NCI-H1417 (cell line): ENCODE results near the gene SCG3.

ENCODE experiments used
- DNase-seq, 3 experiments: peaks; one replicate each; lab custom pipeline; 2025; lab: John Stamatoyannopoulos, UW

SCG3 gene

DNA sequence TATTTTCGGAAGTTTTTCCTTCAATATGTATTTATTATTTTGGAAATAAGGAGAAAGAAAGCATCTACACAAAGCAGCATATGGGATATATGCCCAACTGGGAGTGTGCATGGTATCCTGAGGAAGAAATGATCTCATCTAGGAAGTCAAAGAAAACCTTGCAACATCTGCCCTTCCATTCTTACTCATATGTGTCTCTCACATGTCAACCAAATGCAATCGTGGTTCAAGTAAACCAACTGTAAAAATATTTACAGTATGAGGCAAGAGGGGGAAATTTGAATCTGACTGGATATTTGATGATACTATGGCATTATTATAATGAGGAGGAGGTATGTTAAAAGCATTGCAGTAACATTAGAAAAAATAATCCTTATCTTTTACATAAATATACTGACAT lies 3.2 kb upstream of the SCG3 start:
- DNase-seq, result no peak

DNA sequence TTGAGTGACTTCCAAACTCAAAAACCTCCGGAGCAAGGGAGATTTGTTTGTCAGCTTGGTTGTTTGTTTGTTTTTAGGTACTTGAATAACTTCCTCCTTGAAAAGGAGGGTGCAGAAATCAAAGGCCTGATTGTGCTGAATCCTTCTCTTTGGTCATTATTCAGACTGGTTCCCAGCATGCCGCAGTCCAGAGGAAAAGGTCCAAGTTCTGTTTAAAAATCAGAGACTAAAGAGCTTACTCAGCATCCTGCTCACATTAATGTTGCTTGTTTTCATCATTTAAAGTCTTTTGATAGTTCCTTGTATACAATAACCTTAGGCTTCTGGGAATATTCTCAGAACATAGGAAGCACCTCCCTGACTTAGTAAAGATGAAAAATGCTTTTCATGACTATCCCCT lies 982 bp upstream of the SCG3 start:
- DNase-seq, result peak in 1 of 3 experiments; percentile 25

DNA sequence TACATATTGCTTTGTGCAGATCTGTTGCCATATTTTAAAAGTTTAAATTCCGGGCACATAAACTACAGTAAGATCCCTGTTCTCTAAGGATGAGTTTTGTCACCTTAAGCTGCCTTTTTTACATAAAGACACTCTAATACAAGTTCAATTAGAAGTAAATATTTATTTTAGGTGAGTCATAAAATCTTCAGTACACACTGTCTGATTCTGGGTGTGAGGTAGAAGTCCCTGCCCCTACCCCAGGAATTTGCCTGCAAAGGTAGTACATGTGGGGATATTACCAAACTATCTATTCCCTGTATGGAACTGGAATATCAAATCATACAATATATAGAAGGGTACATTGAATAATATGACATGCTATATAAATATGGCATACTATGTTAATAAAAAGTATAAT lies 6.3 kb downstream of the SCG3 start:
- no peak for DNase-seq

DNA sequence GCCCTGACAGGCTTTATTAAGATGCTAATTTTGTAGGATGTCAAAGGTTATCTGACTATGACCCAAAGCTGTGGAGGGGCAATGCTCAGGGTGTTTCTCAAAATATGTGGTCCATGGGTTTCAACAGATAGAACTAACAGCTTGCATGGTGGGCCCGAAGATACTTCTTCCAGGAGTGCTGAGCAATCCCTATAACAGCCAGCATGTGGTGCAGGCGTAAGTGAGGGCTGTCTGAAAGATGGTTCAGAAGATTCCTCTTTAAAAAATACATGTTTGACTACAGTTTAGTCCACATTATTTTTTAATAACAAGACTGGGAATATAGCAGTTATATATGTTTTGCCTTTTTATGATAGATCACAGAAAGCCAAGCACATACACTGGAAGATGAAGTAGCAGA lies 7.6 kb downstream of the SCG3 start:
- DNase-seq, result no peak

DNA sequence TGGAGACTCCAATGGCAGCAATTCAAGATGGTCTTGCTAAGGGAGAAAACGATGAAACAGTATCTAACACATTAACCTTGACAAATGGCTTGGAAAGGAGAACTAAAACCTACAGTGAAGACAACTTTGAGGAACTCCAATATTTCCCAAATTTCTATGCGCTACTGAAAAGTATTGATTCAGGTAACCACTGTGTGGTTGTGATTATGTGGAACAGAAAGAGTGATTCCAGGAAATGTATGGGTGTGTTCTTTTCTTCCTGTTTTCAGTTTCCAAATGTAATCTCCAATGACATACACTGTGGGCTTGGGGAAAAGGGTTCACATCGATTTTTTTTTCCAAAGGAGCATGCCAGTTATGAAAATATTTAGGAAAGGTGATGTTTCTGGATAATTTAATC lies 10.9 kb downstream of the SCG3 start:
- no peak for DNase-seq

DNA sequence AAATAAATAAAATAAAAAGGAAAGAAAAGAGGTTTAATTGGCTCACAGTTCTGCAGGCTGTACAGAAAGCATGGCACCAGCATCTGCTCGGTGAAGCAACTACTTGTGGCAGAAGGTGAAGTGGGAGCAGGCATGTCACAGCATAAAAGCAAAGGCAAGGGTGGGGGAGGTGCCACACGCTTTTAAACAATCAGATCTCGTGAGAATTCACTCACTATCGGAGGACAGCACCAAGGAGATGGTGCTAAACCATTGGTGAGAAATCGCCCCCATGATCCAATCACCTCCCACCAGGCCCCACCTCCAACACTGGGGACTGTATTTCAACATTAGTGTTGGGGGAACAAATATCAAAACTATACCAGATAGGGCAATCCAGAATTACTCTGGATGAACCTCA lies 15.3 kb downstream of the SCG3 start:
- no peak for DNase-seq

DNA sequence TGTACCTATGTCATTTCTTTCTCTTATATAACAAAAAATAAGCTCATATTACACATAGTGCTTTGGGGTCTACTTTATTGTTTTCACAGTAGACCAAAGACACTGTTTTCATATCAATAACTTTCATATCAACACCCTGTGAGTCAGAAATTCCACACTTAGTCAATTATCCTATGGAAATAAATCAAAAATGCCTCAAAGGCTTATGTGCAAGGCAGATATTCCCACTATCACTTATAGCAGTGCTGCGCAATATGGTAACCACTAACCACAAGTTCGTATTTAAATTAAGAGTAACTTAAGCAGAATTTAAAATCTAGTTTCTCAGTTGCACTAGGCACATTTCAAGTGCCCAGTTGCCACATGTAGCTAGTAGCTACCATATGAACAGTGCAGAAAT lies 15.9 kb downstream of the SCG3 start:
- DNase-seq, result no peak

DNA sequence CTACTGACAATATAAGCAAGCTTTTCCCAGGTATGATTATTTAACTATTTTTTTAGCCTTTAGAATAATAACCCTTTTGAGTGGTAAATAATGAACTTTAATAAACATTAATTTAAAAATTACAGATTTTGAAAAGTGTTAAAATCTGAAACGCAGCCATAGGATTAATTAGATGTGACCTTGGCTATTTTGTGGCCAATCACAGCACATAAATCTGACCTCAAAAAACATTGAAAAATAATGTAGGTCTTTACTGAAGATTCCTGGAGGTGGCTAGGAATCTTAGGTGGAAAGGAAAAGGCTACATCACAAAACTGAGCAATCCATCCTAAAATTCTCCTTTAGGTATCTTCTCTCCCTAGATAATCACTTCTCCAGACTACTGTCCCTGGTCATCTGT lies 18.1 kb downstream of the SCG3 start:
- DNase-seq, result no peak

DNA sequence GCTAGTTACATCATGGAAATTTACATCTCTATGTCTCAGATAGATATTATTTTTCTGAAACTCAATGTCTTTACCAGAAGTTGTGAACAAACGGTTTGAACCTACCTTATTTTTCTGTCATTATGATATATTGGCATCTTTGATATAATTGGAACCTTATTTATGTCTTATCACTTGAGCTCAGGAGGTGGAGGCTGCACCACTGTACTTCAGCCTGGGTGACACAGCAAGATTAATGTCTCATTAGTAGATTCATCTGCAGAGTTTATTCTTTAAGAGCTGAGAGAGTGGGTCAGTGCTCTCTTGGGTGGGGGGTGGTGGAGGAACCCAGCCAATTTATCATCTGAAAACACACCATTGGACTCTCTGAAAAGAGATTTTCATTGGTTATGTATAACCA lies 21.4 kb downstream of the SCG3 start:
- no peak for DNase-seq

DNA sequence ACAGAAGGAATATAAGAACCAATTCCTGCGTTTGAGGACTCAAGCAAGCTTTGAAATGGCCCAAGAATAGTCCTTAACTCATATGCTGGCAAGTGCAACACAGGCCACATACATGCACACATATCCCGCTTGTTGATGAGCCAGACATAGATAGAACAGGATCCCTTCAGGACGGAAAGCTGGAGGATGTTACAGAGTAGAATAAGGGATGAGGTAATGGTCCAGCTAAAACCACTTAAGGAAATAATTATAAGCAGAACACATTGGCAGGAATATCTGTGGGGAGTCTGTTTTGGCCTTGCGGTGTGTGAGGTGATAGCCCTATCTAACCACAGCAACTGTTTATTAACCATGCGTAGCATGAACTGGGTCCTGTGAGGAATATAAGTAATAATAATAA lies 25.0 kb downstream of the SCG3 start:
- DNase-seq, result no peak

DNA sequence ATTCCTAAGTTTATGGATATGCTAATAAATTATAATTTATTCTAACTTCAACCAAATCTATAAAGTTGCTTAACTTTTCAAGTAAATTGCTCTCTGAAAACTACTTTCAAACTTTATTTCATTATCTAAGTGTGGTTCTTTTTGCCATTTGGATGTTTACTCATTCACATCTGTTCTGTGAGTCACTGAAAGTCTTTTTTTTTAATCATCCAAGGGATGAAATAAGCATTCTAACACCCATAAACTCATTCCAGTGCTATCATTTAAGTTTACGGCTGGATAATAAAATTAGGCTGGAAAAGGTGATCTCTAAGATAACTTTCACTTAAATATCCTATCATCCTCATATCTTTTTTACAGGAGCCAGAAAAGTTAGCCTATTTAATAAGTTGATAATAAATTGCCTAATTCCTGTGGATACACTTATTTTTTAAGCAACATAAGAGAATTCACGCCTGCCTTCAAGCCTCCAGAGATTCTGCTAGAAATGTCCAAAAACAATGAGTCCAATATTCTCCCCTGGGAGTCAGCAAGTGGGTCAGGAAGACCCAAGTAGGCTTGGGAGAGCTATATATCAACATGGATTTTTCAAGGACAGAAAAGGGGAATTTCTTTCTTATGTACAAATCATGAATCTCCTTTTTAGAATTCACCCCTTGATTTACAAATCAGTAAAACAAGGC lies 25.8 kb downstream of the SCG3 start:
- DNase-seq, result no peak

DNA sequence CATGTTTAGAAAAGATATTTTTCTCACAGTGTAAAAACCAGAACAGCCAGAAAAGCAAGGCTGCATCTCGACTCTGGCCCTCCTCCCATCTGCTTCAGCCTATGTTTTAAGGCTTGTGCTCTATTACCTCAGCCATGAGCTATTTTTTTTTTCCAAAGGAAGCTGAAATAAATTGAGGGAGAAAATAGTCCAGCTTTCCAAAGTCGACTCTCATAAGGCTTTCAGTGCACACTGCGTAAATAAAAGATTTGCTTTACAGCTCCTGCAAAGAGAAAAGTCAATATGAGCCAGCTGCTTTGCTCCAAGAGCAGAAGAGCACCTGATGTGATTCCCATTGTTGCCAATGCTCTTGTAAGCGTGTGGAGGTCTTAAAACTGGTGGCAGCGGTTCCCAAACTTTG lies 26.7 kb downstream of the SCG3 start:
- DNase-seq, result peak; percentile 10 to 71 (median 63)

DNA sequence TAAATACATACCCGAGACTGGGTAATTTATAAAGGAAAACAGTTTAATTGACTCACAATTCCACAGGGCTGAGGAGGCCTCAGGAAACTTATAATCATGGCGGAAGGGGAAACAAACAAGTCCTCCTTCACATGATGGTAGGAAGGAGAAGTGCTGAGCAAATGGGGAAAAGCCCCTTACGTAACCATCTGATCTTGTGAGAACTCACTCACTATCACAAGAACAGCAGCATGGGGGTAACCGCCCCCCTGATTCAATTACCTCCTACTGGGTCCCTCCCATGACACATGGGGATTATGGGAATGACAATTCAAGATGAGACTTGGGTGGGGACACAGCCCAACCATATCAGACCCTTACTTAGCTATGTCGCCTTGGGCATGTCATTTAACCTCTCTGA lies 27.7 kb downstream of the SCG3 start:
- no peak for DNase-seq

DNA sequence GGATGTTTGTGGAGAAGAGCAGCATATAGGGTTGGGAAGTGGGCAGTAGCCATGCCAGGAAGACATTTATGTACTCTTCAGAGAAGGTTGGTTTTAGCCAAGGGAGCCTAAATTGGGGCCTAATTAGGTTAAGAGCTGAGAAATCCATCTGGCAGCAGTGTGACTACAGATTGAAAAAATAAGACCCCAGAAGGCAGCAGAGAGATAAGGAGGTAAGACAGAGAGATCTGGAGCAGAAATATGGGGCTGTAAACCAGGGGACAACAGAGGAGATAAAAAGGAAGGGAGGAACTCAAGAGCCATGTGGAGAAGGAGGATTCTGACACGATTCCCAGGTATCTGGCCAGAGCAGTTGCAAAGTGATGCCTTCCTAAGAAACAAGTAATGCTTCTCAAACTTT lies 32.9 kb downstream of the SCG3 start:
- DNase-seq, result no peak

DNA sequence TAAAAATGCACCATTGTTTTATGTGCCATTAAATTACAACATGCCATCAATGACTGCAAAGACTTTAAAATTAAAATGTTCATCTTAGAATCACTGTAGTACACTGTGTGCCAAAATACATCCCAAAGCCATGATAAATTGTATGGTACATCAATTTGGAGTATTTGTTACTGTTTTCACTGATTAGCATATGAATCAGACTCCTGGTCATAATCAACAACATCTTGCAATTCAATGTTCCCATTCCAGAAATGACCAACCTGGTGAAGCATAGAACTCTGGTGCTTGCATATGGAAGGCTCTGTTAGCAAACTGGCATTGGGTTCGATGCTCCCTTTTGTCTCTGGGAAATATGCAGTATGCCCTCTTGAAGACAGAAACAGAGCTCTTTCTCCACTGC lies 33.6 kb downstream of the SCG3 start:
- DNase-seq, result no peak

DNA sequence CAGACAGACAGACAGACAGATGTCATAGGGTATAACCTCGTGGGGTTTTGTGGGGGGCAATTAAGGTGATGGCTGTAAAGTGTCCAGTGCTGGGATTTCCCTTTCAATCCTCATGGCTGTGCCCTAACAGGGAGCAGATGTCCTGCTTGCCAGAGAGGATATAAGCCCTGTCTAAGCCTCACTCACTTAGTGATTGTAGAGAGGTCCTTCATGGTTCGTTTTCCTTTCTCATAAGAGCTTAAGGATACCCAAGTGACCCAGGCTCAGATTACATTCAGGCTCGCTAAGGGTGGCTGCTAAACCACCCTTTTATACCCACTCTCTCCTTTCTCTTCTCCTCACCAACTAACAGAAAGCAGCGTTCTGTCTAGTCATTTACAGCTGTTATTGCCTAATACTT lies 36.9 kb downstream of the SCG3 start:
- DNase-seq, result peak in 1 of 3 experiments; percentile 70

DNA sequence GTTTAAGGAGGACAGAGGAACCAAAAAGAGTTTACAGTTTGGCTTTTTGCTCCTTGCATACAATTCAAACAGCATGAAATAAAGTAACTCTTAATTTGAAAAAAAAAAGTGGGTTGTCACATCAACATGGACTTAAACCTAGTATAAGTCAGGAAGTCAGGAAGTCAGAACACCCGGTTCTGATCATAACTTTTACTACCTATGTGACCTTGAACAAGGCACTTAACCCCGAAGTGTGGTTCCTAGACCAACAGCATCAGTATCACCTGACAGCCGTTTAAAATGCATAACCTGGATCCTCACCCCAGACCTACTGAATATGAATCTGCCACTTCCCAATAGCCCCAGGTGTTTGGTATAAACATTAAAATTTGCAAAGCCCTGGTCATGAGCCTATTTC lies 37.4 kb downstream of the SCG3 start:
- DNase-seq, result no peak

DNA sequence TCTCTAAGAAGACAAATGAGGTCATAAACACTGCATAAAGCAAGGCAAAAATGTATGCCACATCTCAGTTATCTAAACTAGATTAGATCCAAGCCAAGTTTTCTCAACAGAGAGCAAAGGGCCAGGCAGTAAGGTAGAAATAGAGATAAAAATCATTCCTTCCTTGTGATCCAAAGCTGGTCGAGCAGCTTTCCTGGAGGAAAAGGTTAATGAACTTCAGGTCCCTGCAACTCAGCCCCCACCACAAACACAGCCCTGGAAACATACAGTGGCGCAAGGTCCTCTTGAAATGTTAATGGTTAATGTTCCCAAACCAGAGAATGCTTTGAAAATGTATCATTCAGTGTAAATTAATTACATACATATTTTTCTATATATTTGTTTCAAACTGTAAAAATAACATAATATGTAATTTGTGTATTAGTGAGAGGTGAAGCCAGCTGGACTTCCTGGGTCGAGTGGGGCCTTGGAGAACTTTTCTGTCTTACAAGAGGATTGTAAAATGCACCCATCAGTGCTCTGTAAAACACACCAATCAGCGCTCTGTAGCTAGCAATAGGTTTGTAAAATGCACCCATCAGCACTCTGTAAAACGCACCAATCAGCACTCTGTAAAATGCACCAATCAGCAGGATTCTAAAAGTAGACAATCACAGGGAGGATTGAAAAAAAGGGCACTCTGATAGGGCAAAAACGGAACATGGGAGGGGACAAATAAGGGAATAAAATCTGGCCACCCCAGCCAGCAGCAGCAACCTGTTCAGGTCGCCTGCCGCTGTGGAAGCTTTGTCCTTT lies 39.1 kb downstream of the SCG3 start:
- no peak for DNase-seq

DNA sequence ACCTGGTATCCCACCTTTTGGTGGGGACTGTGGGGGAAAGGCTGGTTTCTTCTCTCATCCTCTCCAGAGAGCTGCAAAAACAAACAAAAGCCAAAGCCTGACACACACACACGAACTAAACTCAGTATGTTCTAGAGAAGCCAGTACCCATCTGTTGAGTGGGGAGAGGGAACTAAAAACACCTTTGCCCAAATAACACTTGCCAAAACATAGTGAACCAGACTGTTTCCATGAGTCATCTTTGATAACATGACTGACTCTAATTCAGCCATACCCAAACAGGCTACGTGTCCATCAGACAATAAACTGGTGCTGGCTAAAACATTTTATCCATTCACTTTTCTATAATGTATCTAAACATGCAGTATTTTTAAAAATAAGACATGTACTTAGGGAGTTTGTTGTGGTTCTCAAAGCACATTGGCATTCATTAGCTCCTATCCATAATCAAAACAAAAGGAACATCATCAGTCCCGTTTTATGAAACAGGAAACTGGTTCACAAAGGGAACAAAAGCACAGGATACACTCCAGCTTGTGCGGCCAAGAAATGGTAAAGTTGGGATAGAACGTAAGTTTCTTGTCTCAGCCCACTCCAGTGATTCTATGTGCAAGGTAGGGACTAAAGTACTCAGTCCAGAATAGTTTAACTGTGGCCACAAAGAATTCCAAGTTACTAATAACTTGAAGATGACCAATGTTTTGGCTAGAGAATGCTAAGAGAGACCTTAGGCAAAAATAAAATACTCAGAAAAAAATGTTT lies 40.1 kb downstream of the SCG3 start:
- DNase-seq, result no peak

DNA sequence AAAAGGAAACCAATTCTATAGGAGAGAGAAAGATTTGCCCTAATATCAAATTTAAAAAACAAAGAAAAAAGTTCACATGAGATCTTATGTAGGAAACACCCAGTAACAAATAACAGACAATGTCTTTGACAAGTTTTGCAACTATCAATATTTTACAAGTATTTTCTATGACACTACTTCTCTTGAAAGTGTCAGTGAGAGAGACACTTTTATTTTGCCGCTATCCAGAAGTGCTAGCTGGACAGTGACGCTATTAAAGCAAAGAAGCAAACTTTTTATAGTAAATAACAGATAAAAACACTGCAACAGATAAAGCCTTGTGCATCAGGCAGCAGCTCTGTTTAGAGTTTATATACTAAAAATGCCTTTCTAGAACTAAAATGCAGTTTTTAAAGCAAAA lies 42.9 kb downstream of the SCG3 start:
- DNase-seq, result no peak

DNA sequence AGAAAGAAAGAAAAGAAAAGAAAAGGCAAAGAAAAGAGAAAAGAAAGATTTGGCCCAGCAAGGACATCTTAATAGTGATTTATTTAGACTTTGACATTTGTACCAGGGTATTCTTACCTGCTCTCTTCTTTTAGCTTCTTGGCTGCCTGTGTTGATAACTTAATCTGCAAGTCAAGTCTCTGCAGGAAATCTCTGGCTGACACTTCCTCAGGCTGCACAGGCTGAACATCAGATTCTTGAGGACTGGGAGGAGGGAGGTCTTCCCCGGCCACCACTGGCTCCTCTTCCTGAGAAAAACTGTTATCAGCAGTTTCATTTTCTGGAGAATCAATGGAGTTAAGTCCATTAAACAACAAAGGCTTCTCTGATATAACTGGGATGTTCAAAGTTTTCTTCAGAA lies 43.4 kb downstream of the SCG3 start:
- DNase-seq, result no peak

DNA sequence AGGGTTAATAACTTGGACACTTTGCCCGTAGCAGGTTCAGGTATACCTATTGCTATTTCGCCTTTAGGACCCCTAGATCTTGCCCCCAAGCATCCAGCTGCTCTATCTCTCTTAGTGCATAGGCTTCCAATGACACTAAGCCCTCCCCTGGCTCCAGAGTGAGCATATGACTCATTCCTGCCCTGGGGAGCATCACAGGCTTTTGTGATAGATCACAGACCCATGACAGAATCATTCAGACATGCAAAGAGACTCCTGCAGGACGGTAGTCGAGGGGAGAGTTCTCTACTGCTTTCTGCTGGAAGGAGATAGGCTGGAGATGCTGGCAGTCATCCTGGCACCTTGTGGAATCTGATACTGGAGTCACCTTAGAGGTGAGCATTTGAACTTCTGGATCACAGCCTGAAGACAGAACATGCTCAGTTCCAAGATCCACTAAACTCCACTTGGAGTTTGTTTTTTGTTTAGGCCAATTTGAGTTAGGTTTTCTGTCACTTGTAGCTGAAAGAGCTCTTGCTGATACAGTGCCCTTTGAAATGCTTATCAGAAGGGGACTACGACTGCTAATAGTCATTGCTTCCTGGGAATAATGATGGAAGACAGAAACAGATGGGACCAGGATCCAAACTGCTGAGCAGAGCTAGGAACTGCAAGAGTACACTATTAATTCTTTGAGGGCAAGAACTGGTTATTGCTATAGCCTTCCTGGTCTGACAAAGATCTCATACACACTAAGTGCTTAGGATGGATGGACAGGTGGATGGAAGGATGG lies 45.2 kb downstream of the SCG3 start:
- DNase-seq, result peak; percentile 2 to 70 (median 6)
